HUES64 (cell line): Measurements from ENCODE around the gene ASAP2.

Source experiments
- H3K27ac ChIP-seq: 2 replicates; pipeline ENCODE4 v1.7.0; 2013; ENCODE audit warnings: low read depth, low read length, inconsistent platforms
- H3K27me3 ChIP-seq: 2 replicates; pipeline ENCODE4 v1.6.1; 2013; ENCODE audit warnings: mild to moderate bottlenecking, low read length; ENCODE audit not compliant: insufficient read depth
- H3K36me3 ChIP-seq: 2 replicates; pipeline ENCODE4 v1.6.1; 2013; ENCODE audit warnings: mild to moderate bottlenecking, low read length; ENCODE audit not compliant: insufficient read depth
- H3K4me1 ChIP-seq: 2 replicates; pipeline ENCODE4 v1.6.1; 2013; ENCODE audit warnings: mild to moderate bottlenecking, low read length, moderate library complexity; ENCODE audit not compliant: insufficient read depth
- H3K4me3 ChIP-seq: 2 replicates; pipeline ENCODE4 v1.5.1; 2013; ENCODE audit warnings: mild to moderate bottlenecking, low read length, moderate library complexity
- H3K9ac ChIP-seq: 2 replicates; pipeline ENCODE4 v1.6.1; 2013; ENCODE audit warnings: mild to moderate bottlenecking, low read depth, low read length
- H3K9me3 ChIP-seq: 2 replicates; pipeline ENCODE4 v1.6.1; 2013; ENCODE audit warnings: low read depth, low read length; ENCODE audit not compliant: insufficient read depth
- WGBS: fragments of 150-250, 120-280 bp; methylation state at CpG from one replicate; pipeline ENCODE4 v1.1.7; 2013; ENCODE audit warnings: missing lambda C conversion rate; 5-methylcytosine and 5-hydroxymethylcytosine counted together

The ASAP2 gene

GRCh38 chr2:9416267-9416961 is 209.8 kb downstream of the ASAP2 start:
- Histone ChIP-seq H3K27ac (no peak overlapping the region), H3K27me3 (no peaks in the 10 kb centered on the region), H3K4me3 (no peak overlapping the region), H3K9me3 (no peaks in the 10 kb centered on the region), H3K9ac (no peak overlapping the region), H3K36me3 (peaks cover 13% of the 10 kb centered on the region), H3K4me1 (no peaks in the 10 kb centered on the region)
- WGBS = 93% methylated on average over 9 of the region's 9 CpGs

- peaks cover 12% of the 10 kb centered on the region; the same call in 1 of the 2 replicates for H3K36me3 ChIP-seq
- no peaks in the 10 kb centered on the region for H3K4me1 ChIP-seq
- no peaks in the 10 kb centered on the region for H3K9me3 ChIP-seq
- H3K27ac ChIP-seq = no peak overlapping the region
- 91% methylated on average over 7 of the region's 7 CpGs for WGBS
- no peak overlapping the region for H3K9ac ChIP-seq
- H3K27me3 ChIP-seq = peaks cover 4% of the 10 kb centered on the region; the same call in 1 of the 2 replicates
- H3K4me3 ChIP-seq = no peak overlapping the region
These were observed 210.3 kb downstream of the ASAP2 start for GRCh38 chr2:9416962-9417316.

GRCh38 chr2:9417725-9418124 is 211.1 kb downstream of the ASAP2 start:
- 93% methylated on average over 3 of the region's 3 CpGs for WGBS
- no peak overlapping the region for H3K27ac ChIP-seq
- no peaks in the 10 kb centered on the region for H3K9me3 ChIP-seq
- H3K4me1 ChIP-seq = no peaks in the 10 kb centered on the region
- H3K4me3 ChIP-seq = no peak overlapping the region
- no peak overlapping the region for H3K9ac ChIP-seq
- peaks cover 9% of the 10 kb centered on the region; the same call in 1 of the 2 replicates for H3K36me3 ChIP-seq
- H3K27me3 ChIP-seq = peaks cover 10% of the 10 kb centered on the region; the same call in 1 of the 2 replicates

- Histone ChIP-seq H3K9ac (no peak overlapping the region), H3K27me3 (peaks cover 10% of the 10 kb centered on the region; the same call in 1 of the 2 replicates), H3K36me3 (peaks cover 9% of the 10 kb centered on the region; the same call in 1 of the 2 replicates), H3K4me1 (no peaks in the 10 kb centered on the region), H3K27ac (no peak overlapping the region), H3K9me3 (no peaks in the 10 kb centered on the region), H3K4me3 (no peak overlapping the region)
- 92% methylated on average over 4 of the region's 4 CpGs for WGBS
These were observed 212.1 kb downstream of the ASAP2 start for GRCh38 chr2:9418746-9419145.

- H3K4me1 ChIP-seq = 0 out of 2 replicates have a peak, but pooled peaks cover 4% of the 10 kb centered on the region
- H3K4me3 ChIP-seq = no peak overlapping the region
- H3K9me3 ChIP-seq = no peaks in the 10 kb centered on the region
- peaks cover 9% of the 10 kb centered on the region; the same call in 1 of the 2 replicates for H3K36me3 ChIP-seq
- no peak overlapping the region for H3K9ac ChIP-seq
- no peak overlapping the region for H3K27ac ChIP-seq
- 95% methylated on average over 2 of the region's 3 CpGs for WGBS
- peaks cover 10% of the 10 kb centered on the region; the same call in 1 of the 2 replicates for H3K27me3 ChIP-seq
These were observed 212.9 kb downstream of the ASAP2 start for GRCh38 chr2:9419541-9419940.

- H3K36me3 ChIP-seq = peaks cover 9% of the 10 kb centered on the region; the same call in 1 of the 2 replicates
- peaks cover 10% of the 10 kb centered on the region; the same call in 1 of the 2 replicates for H3K27me3 ChIP-seq
- WGBS = 95% methylated on average over 10 of the region's 10 CpGs
- no peaks in the 10 kb centered on the region for H3K9me3 ChIP-seq
- H3K4me3 ChIP-seq = no peak overlapping the region
- H3K27ac ChIP-seq = no peak overlapping the region
- H3K4me1 ChIP-seq = 0 out of 2 replicates have a peak, but pooled peaks cover 9% of the 10 kb centered on the region
- no peak overlapping the region for H3K9ac ChIP-seq
These were observed 213.9 kb downstream of the ASAP2 start for GRCh38 chr2:9420495-9420894.

GRCh38 chr2:9422321-9423099 is 215.9 kb downstream of the ASAP2 start:
- no peak overlapping the region for H3K27ac ChIP-seq
- H3K27me3 ChIP-seq = peaks cover 10% of the 10 kb centered on the region; the same call in 1 of the 2 replicates
- 5% methylated on average over 42 of the region's 42 CpGs for WGBS
- peak overlapping the region; percentile 99 for H3K4me3 ChIP-seq
- H3K4me1 ChIP-seq = 0 out of 2 replicates have a peak, but pooled peaks cover 9% of the 10 kb centered on the region
- peaks cover 6% of the 10 kb centered on the region; the same call in 1 of the 2 replicates for H3K36me3 ChIP-seq
- no peaks in the 10 kb centered on the region for H3K9me3 ChIP-seq
- peak overlapping the region; percentile 96 for H3K9ac ChIP-seq

GRCh38 chr2:9423100-9423921 is 216.7 kb downstream of the ASAP2 start, which contains the start of the genes CPSF3 and ITGB1BP1:
CPSF3 (plus strand) TSS chr2:9423654; CDS start chr2:9423774, 120 bp downstream.
ITGB1BP1 (minus strand) TSS chr2:9423528; CDS start chr2:9418697, 4,831 bp downstream.
- peaks cover 10% of the 10 kb centered on the region; the same call in 1 of the 2 replicates for H3K27me3 ChIP-seq
- H3K27ac ChIP-seq = peak within 1 kb of the TSS; percentile 95
- H3K9ac ChIP-seq = peak within 1 kb of the TSS; percentile 96
- peaks cover under 1% of the 10 kb centered on the region for H3K36me3 ChIP-seq
- 0 out of 2 replicates have a peak, but pooled peaks cover 9% of the 10 kb centered on the region for H3K4me1 ChIP-seq
- under 1% methylated on average over 91 of the region's 91 CpGs for WGBS
- H3K4me3 ChIP-seq = peak within 1 kb of the TSS; percentile 99
- H3K9me3 ChIP-seq = no peaks in the 10 kb centered on the region

GRCh38 chr2:9423922-9424272 is 217.3 kb downstream of the ASAP2 start:
- H3K4me1 ChIP-seq = 0 out of 2 replicates have a peak, but pooled peaks cover 9% of the 10 kb centered on the region
- WGBS = under 1% methylated on average over 21 of the region's 21 CpGs

GRCh38 chr2:9424447-9425164 is 218.0 kb downstream of the ASAP2 start:
- Histone ChIP-seq H3K27ac (no peak overlapping the region), H3K27me3 (peaks cover 10% of the 10 kb centered on the region; the same call in 1 of the 2 replicates), H3K9me3 (no peaks in the 10 kb centered on the region), H3K36me3 (peaks cover 14% of the 10 kb centered on the region), H3K9ac (peak overlapping the region; percentile 96), H3K4me3 (peak overlapping the region; percentile 99), H3K4me1 (0 out of 2 replicates have a peak, but pooled peaks cover 9% of the 10 kb centered on the region)
- WGBS = 74% methylated on average over 11 of the region's 11 CpGs

More at GRCh38 chr2:9423922-9424272, 217.3 kb downstream of the ASAP2 start:
- Histone ChIP-seq H3K27ac (peak overlapping the region; percentile 95), H3K36me3 (peaks cover 6% of the 10 kb centered on the region), H3K9me3 (no peaks in the 10 kb centered on the region), H3K9ac (peak overlapping the region; percentile 96), H3K27me3 (peaks cover 10% of the 10 kb centered on the region; the same call in 1 of the 2 replicates), H3K4me3 (peak overlapping the region; percentile 99)
